HEK293 (cell line): ENCODE data around the gene ZFTA.

Experiments
- INSM2 ChIP-seq: fragments of 450-650 bp; formaldehyde crosslinking; IDR thresholded peaks from 2 replicates; pipeline ENCODE4 v1.5.1; 2016; ENCODE audit warnings: missing biosample characterization, missing genetic modification characterization
- TRIM28 ChIP-seq: IDR thresholded peaks from 2 replicates; pipeline ENCODE4 v1.6.1; 2011; ENCODE audit warnings: low read length, control low read depth, borderline replicate concordance
- ZIC2 ChIP-seq: fragments of 450-650 bp; formaldehyde crosslinking; IDR thresholded peaks from 2 replicates; pipeline ENCODE4 v1.5.1; 2016; ENCODE audit warnings: missing biosample characterization, missing genetic modification characterization
- ZNF121 ChIP-seq: fragments of 450-650 bp; formaldehyde crosslinking; IDR thresholded peaks from 2 replicates; pipeline ENCODE4 v1.5.1; 2016; ENCODE audit warnings: missing biosample characterization, missing genetic modification characterization
- ZNF175 ChIP-seq: fragments of 450-650 bp; formaldehyde crosslinking; IDR thresholded peaks from 2 replicates; pipeline ENCODE4 v1.5.1; 2016; ENCODE audit warnings: missing biosample characterization, missing genetic modification characterization
- ZNF239 ChIP-seq: fragments of 450-650 bp; formaldehyde crosslinking; IDR thresholded peaks from 2 replicates; pipeline ENCODE4 v1.5.1; 2016; ENCODE audit warnings: missing biosample characterization, missing genetic modification characterization
- ZNF311 ChIP-seq: fragments of 450-650 bp; formaldehyde crosslinking; IDR thresholded peaks from 2 replicates; pipeline ENCODE4 v1.5.1; 2017; ENCODE audit warnings: missing biosample characterization, missing genetic modification characterization, borderline replicate concordance
- ZNF433 ChIP-seq: fragments of 450-650 bp; formaldehyde crosslinking; IDR thresholded peaks from 2 replicates; pipeline ENCODE4 v1.5.1; 2016; ENCODE audit warnings: missing biosample characterization, missing genetic modification characterization, low read depth
- ZNF561 ChIP-seq: fragments of 450-650 bp; IDR thresholded peaks from 2 replicates; pipeline ENCODE4 v1.5.1; 2018; ENCODE audit warnings: missing biosample characterization, missing genetic modification characterization, borderline replicate concordance
- ZNF629 ChIP-seq: fragments of 450-650 bp; formaldehyde crosslinking; IDR thresholded peaks from 2 replicates; pipeline ENCODE4 v1.5.1; 2017; ENCODE audit warnings: missing biosample characterization, missing genetic modification characterization
- ZNF785 ChIP-seq: fragments of 450-650 bp; formaldehyde crosslinking; IDR thresholded peaks from 2 replicates; pipeline ENCODE4 v1.5.1; 2016; ENCODE audit warnings: missing biosample characterization, missing genetic modification characterization
- TF ChIP-seq, protein P1 (sequence below): fragments of 450-650 bp; formaldehyde crosslinking; IDR thresholded peaks from 2 replicates; pipeline ENCODE4 v1.5.1; 2016; ENCODE audit warnings: missing biosample characterization, missing genetic modification characterization

GRCh38 chr11:63793161-63793560, 24.6 kb upstream of the ZFTA start:
- TF ChIP-seq ZNF239 (tag by site-specific recombination) (no peak), TRIM28 (no peak), ZNF311 (tag by site-specific recombination) (no peak), ZNF785 (no peak), ZNF433 (no peak), ZNF561 (no peak), ZNF175 (no peak), INSM2 (tag by site-specific recombination) (no peak), ZIC2 (no peak), ZNF629 (no peak), ZNF121 (tag by site-specific recombination) (no peak)
- TF ChIP-seq, protein P1, sequence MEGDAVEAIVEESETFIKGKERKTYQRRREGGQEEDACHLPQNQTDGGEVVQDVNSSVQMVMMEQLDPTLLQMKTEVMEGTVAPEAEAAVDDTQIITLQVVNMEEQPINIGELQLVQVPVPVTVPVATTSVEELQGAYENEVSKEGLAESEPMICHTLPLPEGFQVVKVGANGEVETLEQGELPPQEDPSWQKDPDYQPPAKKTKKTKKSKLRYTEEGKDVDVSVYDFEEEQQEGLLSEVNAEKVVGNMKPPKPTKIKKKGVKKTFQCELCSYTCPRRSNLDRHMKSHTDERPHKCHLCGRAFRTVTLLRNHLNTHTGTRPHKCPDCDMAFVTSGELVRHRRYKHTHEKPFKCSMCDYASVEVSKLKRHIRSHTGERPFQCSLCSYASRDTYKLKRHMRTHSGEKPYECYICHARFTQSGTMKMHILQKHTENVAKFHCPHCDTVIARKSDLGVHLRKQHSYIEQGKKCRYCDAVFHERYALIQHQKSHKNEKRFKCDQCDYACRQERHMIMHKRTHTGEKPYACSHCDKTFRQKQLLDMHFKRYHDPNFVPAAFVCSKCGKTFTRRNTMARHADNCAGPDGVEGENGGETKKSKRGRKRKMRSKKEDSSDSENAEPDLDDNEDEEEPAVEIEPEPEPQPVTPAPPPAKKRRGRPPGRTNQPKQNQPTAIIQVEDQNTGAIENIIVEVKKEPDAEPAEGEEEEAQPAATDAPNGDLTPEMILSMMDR (tag by site-specific recombination): no peak
